CD14-positive monocyte (primary cell): ENCODE results near the gene PDCD1. TPM values are rescaled to one million over a fixed set of nuclear protein-coding genes. Genes with fewer than 3 reads are reported as not detected.

Experiments
- DNase-seq, 3 donors: peaks; one replicate each; pipeline ENCODE4 v3.0.0-alpha.2; 2011 to 2022
- H2AFZ ChIP-seq: 2 replicates; pipeline ENCODE4 v1.6.0; 2012; ENCODE audit warnings: mild to moderate bottlenecking, low read depth, low read length, inconsistent platforms; ENCODE audit not compliant: insufficient read depth, poor library complexity, severe bottlenecking
- H3K27ac ChIP-seq, 2 donors: 1 replicate in 1 of 2; 2 replicates in 1 of 2; pipeline ENCODE4 v1.5.1; 2012 to 2013; ENCODE audit warnings: low read length in 2 of 2, control low read depth in 1 of 2, inconsistent platforms in 1 of 2, low read depth in 1 of 2, mild to moderate bottlenecking in 1 of 2
- H3K27me3 ChIP-seq, 2 donors: one replicate each; pipeline versions ENCODE4 v1.6.0 to v1.6.1; 2011 to 2013; ENCODE audit warnings: low read length in 2 of 2; ENCODE audit not compliant: control insufficient read depth in 2 of 2, insufficient read depth in 2 of 2
- H3K36me3 ChIP-seq, 2 donors: replicated peaks in 1 of 2; 1 replicate in 1 of 2; 2 replicates in 1 of 2; pipeline versions ENCODE4 v1.5.1 to v1.6.1; 2012 to 2013; ENCODE audit warnings: low read length in 2 of 2, control low read depth in 1 of 2, inconsistent platforms in 1 of 2, mild to moderate bottlenecking in 1 of 2; ENCODE audit not compliant: insufficient read depth in 2 of 2, control insufficient read depth in 1 of 2
- H3K4me1 ChIP-seq, 2 donors: 1 replicate in 1 of 2; 2 replicates in 1 of 2; pipeline versions ENCODE4 v1.5.1 to v1.6.1; 2012 to 2013; ENCODE audit warnings: low read length in 2 of 2, control low read depth in 1 of 2, inconsistent platforms in 1 of 2, mild to moderate bottlenecking in 1 of 2, moderate library complexity in 1 of 2; ENCODE audit not compliant: insufficient read depth in 2 of 2, control insufficient read depth in 1 of 2
- H3K4me2 ChIP-seq: replicated peaks from 2 replicates; pipeline ENCODE3; 2012; ENCODE audit warnings: low read length, moderate library complexity, mild to moderate bottlenecking; ENCODE audit not compliant: poor library complexity, severe bottlenecking; ENCODE audit errors: extremely low read depth
- H3K4me3 ChIP-seq, 3 experiments: fragments of 200-600 bp in 1 of 3; sonication (generic) in 1 of 3; replicated peaks in 1 of 3; 1 replicate in 2 of 3; 2 replicates in 1 of 3; pipeline ENCODE4 v1.5.1; 2011 to 2013; ENCODE audit warnings: low read length in 3 of 3, mild to moderate bottlenecking in 3 of 3, control low read depth in 2 of 3, low read depth in 2 of 3, inconsistent platforms in 1 of 3, moderate library complexity in 1 of 3
- H3K79me2 ChIP-seq: 2 replicates; pipeline ENCODE4 v1.6.0; 2012; ENCODE audit warnings: mild to moderate bottlenecking, control low read depth, inconsistent platforms, low read length, moderate library complexity; ENCODE audit not compliant: insufficient read depth
- H3K9ac ChIP-seq: 2 replicates; pipeline ENCODE4 v1.6.0; 2017; ENCODE audit warnings: low read length, mild to moderate bottlenecking; ENCODE audit not compliant: insufficient read depth, poor library complexity, severe bottlenecking
- H3K9me3 ChIP-seq, 2 donors: replicated peaks in 1 of 2; 1 replicate in 1 of 2; 2 replicates in 1 of 2; pipeline versions ENCODE4 v1.5.1 to v1.6.1; 2012 to 2013; ENCODE audit warnings: low read length in 2 of 2, control low read depth in 1 of 2; ENCODE audit not compliant: control insufficient read depth in 1 of 2, insufficient read depth in 1 of 2
- H4K20me1 ChIP-seq: 2 replicates; pipeline ENCODE4 v1.6.0; 2012; ENCODE audit warnings: mild to moderate bottlenecking, low read length, control low read depth, moderate library complexity; ENCODE audit not compliant: insufficient read depth
- H3K27ac Mint-ChIP-seq, 7 donors: one replicate each; pipeline ENCODE4 v1.8.0; 2020; ENCODE audit warnings: mild to moderate bottlenecking in 7 of 7, mixed read lengths in 7 of 7, moderate library complexity in 6 of 7, inconsistent platforms in 2 of 7
- H3K27me3 Mint-ChIP-seq, 3 donors: one replicate each; pipeline ENCODE4 v1.8.0; 2021 to 2022; ENCODE audit warnings: low read depth in 3 of 3, mild to moderate bottlenecking in 3 of 3, mixed read lengths in 3 of 3, moderate library complexity in 3 of 3, inconsistent platforms in 1 of 3
- H3K36me3 Mint-ChIP-seq, 2 donors: one replicate each; pipeline ENCODE4 v1.8.0; 2020; ENCODE audit warnings: mixed read lengths in 2 of 2, inconsistent platforms in 1 of 2, mild to moderate bottlenecking in 1 of 2
- H3K4me1 Mint-ChIP-seq: one replicate; pipeline ENCODE4 v1.8.0; 2020; ENCODE audit warnings: mild to moderate bottlenecking, mixed read lengths
- H3K4me3 Mint-ChIP-seq, 2 donors: one replicate each; pipeline ENCODE4 v1.8.0; 2020; ENCODE audit warnings: mild to moderate bottlenecking in 2 of 2, mixed read lengths in 2 of 2, moderate library complexity in 1 of 2
- H3K9me3 Mint-ChIP-seq, 7 donors: one replicate each; pipeline ENCODE4 v1.8.0; 2020 to 2022; ENCODE audit warnings: mixed read lengths in 7 of 7, mild to moderate bottlenecking in 6 of 7, moderate library complexity in 6 of 7, inconsistent platforms in 2 of 7
- CTCF ChIP-seq: fragments of 200-600 bp; IDR thresholded peaks from one replicate; pipeline ENCODE4 v1.8.0; 2022; ENCODE audit warnings: antibody characterized with exemption, mild to moderate bottlenecking
- WGBS: methylation state at CpG from one replicate; pipeline ENCODE4 v1.1.5; 2013; ENCODE audit warnings: missing lambda C conversion rate; ENCODE audit not compliant: insufficient coverage; 5-methylcytosine and 5-hydroxymethylcytosine counted together
- intact Hi-C, 2 donors: fragments of 100-400 bp; cut with micrococcal nuclease; formaldehyde crosslinking; loops; one replicate each; pipeline versions ENCODE4 v1.15.0 to v1.15.1; 2023
- polyA plus RNA-seq, 3 donors: library from polyadenylated mRNA; depleted of rRNA in 1 of 3; unstranded in 2 of 3; stranded (reverse) in 1 of 3; fragments of 300-500 nt in 2 of 3; fragments of >200 nt in 1 of 3; fragmentation: Illumina TruSeq in 2 of 3; gene quantifications; 1 replicate in 2 of 3; 2 replicates in 1 of 3; pipeline ENCODE4 v1.2.3, GENCODE V29; 2012 to 2021

The PDCD1 gene
- polyA plus RNA-seq, 3 donors: 0.08 TPM; not detected in 2

GRCh38 chr2:241888641-241889040 lies 29.9 kb upstream of the PDCD1 start:
- H3K36me3 Mint-ChIP-seq: peaks cover 23 to 27% of the 10 kb centered on the region in 2 donors
- whole genome bisulfite sequencing: 40% methylated on average over 3 of the region's 6 CpGs
- H3K4me1 ChIP-seq: no peaks in the 10 kb centered on the region
- peaks cover 0 to 9% of the 10 kb centered on the region in 2 donors for H3K9me3 ChIP-seq
- peaks cover 0 to 2% (median 2%) of the 10 kb centered on the region in 3 donors for H3K27me3 Mint-ChIP-seq
- TF ChIP-seq CTCF: no peak
- no peak overlapping the region for H3K4me3 ChIP-seq
- H3K9me3 Mint-ChIP-seq: peaks cover 2 to 9% (median 5%) of the 10 kb centered on the region in 7 donors
- H3K27me3 ChIP-seq: no peaks in the 10 kb centered on the region
- no peaks in the 10 kb centered on the region for H3K79me2 ChIP-seq
- intact Hi-C loops: loop anchor here in 1 of 2 donors (10.0 kb wide), 1 partner anchor 154 kb away; the partner anchor contains the start of gene D2HGDH
- no peak overlapping the region for H3K4me2 ChIP-seq
- no peak overlapping the region for H3K27ac Mint-ChIP-seq
- H3K27ac ChIP-seq: no peak overlapping the region
- no peak overlapping the region for H2AFZ ChIP-seq
- no peaks in the 10 kb centered on the region for H4K20me1 ChIP-seq
- H3K4me1 Mint-ChIP-seq: no peaks in the 10 kb centered on the region
- H3K36me3 ChIP-seq: no peaks in the 10 kb centered on the region
- no peak overlapping the region for H3K9ac ChIP-seq
- H3K4me3 Mint-ChIP-seq: no peak overlapping the region
- no peak for DNase-seq

GRCh38 chr2:241887806-241888522 lies 29.3 kb upstream of the PDCD1 start:
- Histone ChIP-seq H3K4me1 (no peaks in the 10 kb centered on the region), H3K9me3 (peaks cover 0 to 9% of the 10 kb centered on the region in 2 donors), H2AFZ (no peak overlapping the region), H4K20me1 (no peaks in the 10 kb centered on the region), H3K4me3 (no peak overlapping the region), H3K27me3 (no peaks in the 10 kb centered on the region), H3K27ac (no peak overlapping the region), H3K9ac (no peak overlapping the region), H3K79me2 (no peaks in the 10 kb centered on the region), H3K36me3 (no peaks in the 10 kb centered on the region), H3K4me2 (no peak overlapping the region)
- Mint-ChIP-seq H3K4me1 (peaks cover 2% of the 10 kb centered on the region), H3K36me3 (peaks cover 23 to 27% of the 10 kb centered on the region in 2 donors), H3K27ac (peak overlapping the region in 6 of 7 donors; percentile 1 to 78 (median 24)), H3K9me3 (peaks cover 2 to 9% (median 5%) of the 10 kb centered on the region in 7 donors), H3K4me3 (no peak overlapping the region), H3K27me3 (peaks cover 0 to 2% (median 2%) of the 10 kb centered on the region in 3 donors)
- TF ChIP-seq CTCF: no peak
- no peak for DNase-seq
- intact Hi-C loops: loop anchor here in 1 of 2 donors (10.0 kb wide), 1 partner anchor 153 kb away; the partner anchor contains the start of gene D2HGDH
- 100% methylated on average over 11 of the region's 24 CpGs for WGBS
